Measurements from ENCODE around the gene FAS. TPM values are rescaled to one million over a fixed set of nuclear protein-coding genes. Genes with fewer than 3 reads are reported as not detected.

FAS gene
- total and polyA plus RNA-seq, 2 experiments from 2014 or later, result 0.77 to 1.2 TPM

- Histone ChIP-seq H3K4me3 (no peak overlapping the region), H3K36me3 (no peaks in the 10 kb centered on the region), H3K4me1 (ENCODE audit: low read depth) (peaks cover 15% of the 10 kb centered on the region), H3K27ac (no peak overlapping the region), H3K27me3 (no peaks in the 10 kb centered on the region), H3K9me3 (ENCODE audit: low read depth) (no peaks in the 10 kb centered on the region)
- TF ChIP-seq CTCF (IDR thresholded peaks at IDR 0.05; ENCODE audit: low read depth, low read length), result no peak
- no peak for DNase-seq (ENCODE audit: low read depth in 1 of 2, low spot score in 1 of 2)
Observed at GRCh38 chr10:88968391-88968790, 22.2 kb upstream of the FAS start.

- H3K4me3 ChIP-seq, result no peak overlapping the region
- no peaks in the 10 kb centered on the region for H3K27me3 ChIP-seq
- peaks cover 7% of the 10 kb centered on the region for H3K4me1 ChIP-seq (ENCODE audit: low read depth)
- no peak overlapping the region for H3K27ac ChIP-seq
- TF ChIP-seq CTCF (IDR thresholded peaks at IDR 0.05; ENCODE audit: low read depth, low read length), result no peak
- no peaks in the 10 kb centered on the region for H3K36me3 ChIP-seq
- DNase-seq (ENCODE audit: low read depth in 1 of 2, low spot score in 1 of 2), result peak in 1 of 2 donors; percentile 61
- no peaks in the 10 kb centered on the region for H3K9me3 ChIP-seq (ENCODE audit: low read depth)
Observed at GRCh38 chr10:88971221-88972061, 19.2 kb upstream of the FAS start.

- no peaks in the 10 kb centered on the region for H3K9me3 ChIP-seq (ENCODE audit: low read depth)
- H3K4me3 ChIP-seq, result no peak overlapping the region
- TF ChIP-seq CTCF (IDR thresholded peaks at IDR 0.05; ENCODE audit: low read depth, low read length), result no peak
- H3K4me1 ChIP-seq (ENCODE audit: low read depth), result no peaks in the 10 kb centered on the region
- H3K27ac ChIP-seq, result no peak overlapping the region
- H3K36me3 ChIP-seq, result no peaks in the 10 kb centered on the region
- DNase-seq (ENCODE audit: low read depth in 1 of 2, low spot score in 1 of 2), result no peak
- no peaks in the 10 kb centered on the region for H3K27me3 ChIP-seq
Observed at GRCh38 chr10:88974012-88974411, 16.6 kb upstream of the FAS start.

GRCh38 chr10:88974446-88975376 is 15.9 kb upstream of the FAS start:
- peak in 1 of 2 donors; percentile 45 for DNase-seq (ENCODE audit: low read depth in 1 of 2, low spot score in 1 of 2)
- Histone ChIP-seq H3K9me3 (ENCODE audit: low read depth) (no peaks in the 10 kb centered on the region), H3K27ac (no peak overlapping the region), H3K4me3 (no peak overlapping the region), H3K36me3 (no peaks in the 10 kb centered on the region), H3K4me1 (ENCODE audit: low read depth) (peaks cover 2% of the 10 kb centered on the region), H3K27me3 (no peaks in the 10 kb centered on the region)
- TF ChIP-seq CTCF (IDR thresholded peaks at IDR 0.05; ENCODE audit: low read depth, low read length), result no peak

- TF ChIP-seq CTCF (IDR thresholded peaks at IDR 0.05; ENCODE audit: low read depth, low read length), result no peak
Observed at GRCh38 chr10:88975377-88975720, 15.2 kb upstream of the FAS start.

More at GRCh38 chr10:88975377-88975720, 15.2 kb upstream of the FAS start:
- no peaks in the 10 kb centered on the region for H3K9me3 ChIP-seq (ENCODE audit: low read depth)
- no peak overlapping the region for H3K4me3 ChIP-seq
- H3K36me3 ChIP-seq, result no peaks in the 10 kb centered on the region
- H3K4me1 ChIP-seq (ENCODE audit: low read depth), result peaks cover 8% of the 10 kb centered on the region
- H3K27me3 ChIP-seq, result no peaks in the 10 kb centered on the region
- no peak overlapping the region for H3K27ac ChIP-seq
- no peak for DNase-seq (ENCODE audit: low read depth in 1 of 2, low spot score in 1 of 2)
